ENCODE measurements around the gene GALNT18.

The GALNT18 gene

GRCh38 chr11:11500744-11501487 lies 120.9 kb downstream of the GALNT18 start:
- Mint-ChIP-seq H3K4me3 (no peak overlapping the region), H3K27me3 (peaks cover 4% of the 10 kb centered on the region), H3K36me3 (no peaks in the 10 kb centered on the region), H3K9me3 (ENCODE audit: low read depth) (no peaks in the 10 kb centered on the region), H3K4me1 (ENCODE audit: low read depth) (no peaks in the 10 kb centered on the region), H3K27ac (no peak overlapping the region)

GRCh38 chr11:11499300-11499699 lies 122.5 kb downstream of the GALNT18 start:
- no peak overlapping the region for H3K4me3 Mint-ChIP-seq
- no peaks in the 10 kb centered on the region for H3K36me3 Mint-ChIP-seq
- no peak overlapping the region for H3K27ac Mint-ChIP-seq
- no peaks in the 10 kb centered on the region for H3K27me3 Mint-ChIP-seq
- H3K4me1 Mint-ChIP-seq (ENCODE audit: low read depth) = no peaks in the 10 kb centered on the region
- H3K9me3 Mint-ChIP-seq (ENCODE audit: low read depth) = no peaks in the 10 kb centered on the region

DNA sequence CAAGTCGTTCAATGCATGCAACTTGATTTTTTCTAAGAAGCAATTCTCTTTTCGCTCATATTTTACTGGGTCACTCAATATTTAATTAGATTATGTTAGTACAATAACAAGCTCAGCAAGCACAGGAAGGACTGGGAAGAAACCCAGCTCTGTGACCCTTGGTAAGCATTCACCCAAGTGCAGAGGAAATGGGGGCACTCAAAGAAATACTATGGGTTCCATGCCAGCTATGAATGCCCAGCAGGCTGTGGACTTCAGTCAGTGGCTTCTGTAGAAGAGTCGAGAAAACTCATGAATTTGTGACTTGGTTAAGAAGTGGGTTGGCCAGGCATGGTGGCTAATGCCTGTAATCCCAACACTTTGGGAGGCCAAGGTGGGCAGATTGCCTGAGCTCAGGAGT lies 123.6 kb downstream of the GALNT18 start:
- no peak overlapping the region for H3K27ac Mint-ChIP-seq
- no peaks in the 10 kb centered on the region for H3K4me1 Mint-ChIP-seq (ENCODE audit: low read depth)
- no peaks in the 10 kb centered on the region for H3K9me3 Mint-ChIP-seq (ENCODE audit: low read depth)
- no peaks in the 10 kb centered on the region for H3K36me3 Mint-ChIP-seq
- no peaks in the 10 kb centered on the region for H3K27me3 Mint-ChIP-seq
- H3K4me3 Mint-ChIP-seq = no peak overlapping the region

DNA sequence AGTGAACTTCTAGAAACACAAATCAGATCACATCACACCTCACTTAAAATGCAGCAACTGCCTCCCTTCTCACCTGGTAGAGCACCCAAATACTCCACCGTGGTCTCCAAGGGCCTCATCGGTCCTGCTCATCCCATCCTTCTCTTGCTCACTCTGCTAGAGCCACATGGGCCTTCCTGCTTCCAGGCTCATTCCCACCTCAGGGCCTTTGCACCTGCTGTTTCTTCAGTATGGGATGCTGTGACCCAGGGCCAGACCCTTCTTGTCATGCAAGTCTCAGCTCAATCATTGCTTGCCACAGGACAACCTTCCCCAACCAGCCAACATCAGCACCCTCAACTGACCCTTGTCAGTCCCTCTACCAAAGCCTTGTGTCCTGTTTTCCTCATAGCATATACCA lies 124.9 kb downstream of the GALNT18 start:
- no peaks in the 10 kb centered on the region for H3K9me3 Mint-ChIP-seq (ENCODE audit: low read depth)
- no peak overlapping the region for H3K27ac Mint-ChIP-seq
- no peaks in the 10 kb centered on the region for H3K4me1 Mint-ChIP-seq (ENCODE audit: low read depth)
- H3K4me3 Mint-ChIP-seq = no peak overlapping the region
- H3K27me3 Mint-ChIP-seq = no peaks in the 10 kb centered on the region
- no peaks in the 10 kb centered on the region for H3K36me3 Mint-ChIP-seq

- Mint-ChIP-seq H3K36me3 (no peaks in the 10 kb centered on the region), H3K9me3 (ENCODE audit: low read depth) (no peaks in the 10 kb centered on the region), H3K4me1 (ENCODE audit: low read depth) (no peaks in the 10 kb centered on the region), H3K27me3 (no peaks in the 10 kb centered on the region), H3K27ac (no peak overlapping the region), H3K4me3 (no peak overlapping the region)
Observed at GRCh38 chr11:11494348-11494747, 127.5 kb downstream of the GALNT18 start.

DNA sequence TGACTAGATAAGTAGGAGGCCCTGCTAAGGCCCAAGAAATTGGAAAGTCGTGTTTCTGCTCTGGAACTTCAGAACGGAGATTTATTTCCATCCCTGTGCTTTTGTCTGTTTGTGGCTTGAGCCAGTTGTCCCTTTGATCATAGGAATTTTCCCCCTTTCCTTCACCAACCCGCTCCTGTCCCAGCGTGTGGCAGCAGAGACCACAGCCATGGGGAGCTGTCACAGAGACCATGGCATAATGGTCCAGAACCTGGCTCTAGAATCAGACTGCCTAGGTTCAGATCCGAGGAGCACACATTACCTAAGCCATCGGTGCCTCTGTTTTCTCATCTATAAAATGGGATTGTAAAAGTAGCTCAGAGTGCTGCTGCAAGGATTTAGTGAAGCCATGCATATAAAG lies 128.1 kb downstream of the GALNT18 start:
- no peaks in the 10 kb centered on the region for H3K9me3 Mint-ChIP-seq (ENCODE audit: low read depth)
- no peaks in the 10 kb centered on the region for H3K36me3 Mint-ChIP-seq
- no peak overlapping the region for H3K4me3 Mint-ChIP-seq
- no peak overlapping the region for H3K27ac Mint-ChIP-seq
- H3K4me1 Mint-ChIP-seq (ENCODE audit: low read depth) = no peaks in the 10 kb centered on the region
- H3K27me3 Mint-ChIP-seq = no peaks in the 10 kb centered on the region

DNA sequence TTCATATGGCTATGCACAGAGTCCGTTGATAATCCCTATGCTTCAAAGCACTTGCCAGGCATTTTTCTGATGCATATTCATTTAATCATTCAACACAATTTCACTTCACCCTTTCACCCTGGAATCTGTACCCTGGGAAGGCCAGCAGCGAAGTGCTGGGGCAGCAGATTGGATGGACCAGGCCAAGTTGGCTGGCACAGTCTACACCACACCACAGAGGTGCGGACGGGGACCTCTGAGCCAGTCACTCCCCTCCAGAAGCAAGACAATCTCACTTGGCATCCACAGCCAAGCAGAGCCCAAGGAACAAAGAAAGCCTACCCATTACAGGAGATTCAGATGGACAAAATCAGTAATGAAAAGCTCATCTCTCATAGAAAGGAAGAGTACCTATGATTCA lies 130.2 kb downstream of the GALNT18 start:
- Mint-ChIP-seq H3K27me3 (peaks cover 2% of the 10 kb centered on the region), H3K4me3 (no peak overlapping the region), H3K9me3 (ENCODE audit: low read depth) (no peaks in the 10 kb centered on the region), H3K4me1 (ENCODE audit: low read depth) (no peaks in the 10 kb centered on the region), H3K36me3 (no peaks in the 10 kb centered on the region), H3K27ac (no peak overlapping the region)

DNA sequence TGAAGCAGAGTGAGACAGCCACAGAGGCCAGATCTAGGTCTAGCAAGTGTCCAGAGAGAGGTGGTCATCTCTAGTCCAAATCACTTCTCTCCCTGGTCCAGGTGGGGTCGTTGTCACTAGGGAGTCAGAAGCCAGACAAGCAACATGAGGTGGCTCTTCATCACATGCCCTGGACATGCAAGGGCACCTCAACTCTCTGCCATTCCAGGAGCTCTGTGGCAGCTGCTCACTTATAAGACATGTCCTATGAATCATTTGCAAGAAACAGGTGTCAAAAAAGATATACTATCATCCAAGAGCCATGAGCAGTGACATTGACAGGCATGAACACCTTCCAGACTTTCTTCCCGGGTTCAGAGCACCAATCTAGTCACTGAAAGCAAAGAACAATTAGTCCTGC lies 130.8 kb downstream of the GALNT18 start:
- Mint-ChIP-seq H3K9me3 (ENCODE audit: low read depth) (no peaks in the 10 kb centered on the region), H3K27ac (no peak overlapping the region), H3K4me3 (no peak overlapping the region), H3K4me1 (ENCODE audit: low read depth) (no peaks in the 10 kb centered on the region), H3K36me3 (no peaks in the 10 kb centered on the region), H3K27me3 (peaks cover 2% of the 10 kb centered on the region)

- no peaks in the 10 kb centered on the region for H3K36me3 Mint-ChIP-seq
- H3K9me3 Mint-ChIP-seq (ENCODE audit: low read depth) = no peaks in the 10 kb centered on the region
- peaks cover 2% of the 10 kb centered on the region for H3K27me3 Mint-ChIP-seq
- H3K4me1 Mint-ChIP-seq (ENCODE audit: low read depth) = no peaks in the 10 kb centered on the region
- H3K4me3 Mint-ChIP-seq = no peak overlapping the region
- H3K27ac Mint-ChIP-seq = no peak overlapping the region
Observed at GRCh38 chr11:11486423-11486822, 135.4 kb downstream of the GALNT18 start.

GRCh38 chr11:11486002-11486401 lies 135.8 kb downstream of the GALNT18 start:
- H3K9me3 Mint-ChIP-seq (ENCODE audit: low read depth) = no peaks in the 10 kb centered on the region
- H3K27ac Mint-ChIP-seq = no peak overlapping the region

DNA sequence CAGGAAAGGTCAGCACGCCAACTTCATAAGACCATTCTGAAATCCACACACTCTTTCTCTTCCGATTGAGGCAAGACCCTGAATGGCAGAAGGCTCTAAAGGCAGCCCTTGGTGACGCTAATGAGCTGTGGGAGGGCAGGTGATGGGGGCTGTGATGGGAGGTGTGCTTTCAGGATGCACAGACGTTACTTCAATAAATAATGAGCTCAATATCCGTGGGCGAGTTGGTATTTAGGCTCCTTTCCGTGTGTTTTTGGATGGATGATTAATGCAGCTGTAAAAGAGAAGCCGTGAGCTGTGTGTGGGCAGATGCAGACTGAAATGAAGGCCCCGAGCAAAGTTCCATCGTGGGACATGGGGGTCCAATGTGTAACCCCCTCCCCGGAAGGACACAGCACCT lies 138.2 kb downstream of the GALNT18 start:
- Mint-ChIP-seq H3K4me3 (no peak overlapping the region), H3K27me3 (peaks cover 2% of the 10 kb centered on the region)

More at GRCh38 chr11:11486002-11486401, 135.8 kb downstream of the GALNT18 start:
- Mint-ChIP-seq H3K27me3 (peaks cover 2% of the 10 kb centered on the region), H3K36me3 (no peaks in the 10 kb centered on the region), H3K4me3 (no peak overlapping the region), H3K4me1 (ENCODE audit: low read depth) (no peaks in the 10 kb centered on the region)

GRCh38 chr11:11482730-11483129 lies 139.1 kb downstream of the GALNT18 start:
- peaks cover 2% of the 10 kb centered on the region for H3K27me3 Mint-ChIP-seq
- H3K9me3 Mint-ChIP-seq (ENCODE audit: low read depth) = no peaks in the 10 kb centered on the region
- no peaks in the 10 kb centered on the region for H3K36me3 Mint-ChIP-seq
- H3K4me3 Mint-ChIP-seq = no peak overlapping the region
- H3K4me1 Mint-ChIP-seq (ENCODE audit: low read depth) = no peaks in the 10 kb centered on the region
- H3K27ac Mint-ChIP-seq = no peak overlapping the region

More for the DNA sequence above, 138.2 kb downstream of the GALNT18 start:
- no peaks in the 10 kb centered on the region for H3K36me3 Mint-ChIP-seq
- H3K9me3 Mint-ChIP-seq (ENCODE audit: low read depth) = no peaks in the 10 kb centered on the region
- H3K4me1 Mint-ChIP-seq (ENCODE audit: low read depth) = no peaks in the 10 kb centered on the region
- H3K27ac Mint-ChIP-seq = no peak overlapping the region

- no peaks in the 10 kb centered on the region for H3K4me1 Mint-ChIP-seq (ENCODE audit: low read depth)
- no peak overlapping the region for H3K4me3 Mint-ChIP-seq
- H3K9me3 Mint-ChIP-seq (ENCODE audit: low read depth) = no peaks in the 10 kb centered on the region
- H3K36me3 Mint-ChIP-seq = no peaks in the 10 kb centered on the region
- no peaks in the 10 kb centered on the region for H3K27me3 Mint-ChIP-seq
- H3K27ac Mint-ChIP-seq = no peak overlapping the region
Observed at GRCh38 chr11:11481371-11481770, 140.4 kb downstream of the GALNT18 start.

DNA sequence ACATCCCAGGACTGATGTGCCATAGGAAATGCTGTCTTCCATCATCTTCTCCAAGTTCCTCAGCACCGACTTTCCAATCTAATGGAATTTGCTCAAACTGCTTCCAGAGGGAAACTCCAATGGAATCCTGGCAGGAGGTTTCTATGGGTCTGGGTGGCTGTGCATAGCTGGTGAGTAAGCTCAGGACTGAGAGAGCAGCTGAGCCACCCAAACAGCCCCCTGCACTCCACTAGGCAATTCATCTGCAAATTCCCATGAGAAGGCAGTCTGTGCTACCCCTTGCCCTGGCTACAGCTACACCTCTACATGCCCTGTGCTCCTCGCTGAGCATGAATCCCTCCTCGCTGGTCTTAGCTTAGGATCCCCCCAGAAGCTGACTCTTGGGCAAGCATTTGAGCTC lies 140.8 kb downstream of the GALNT18 start:
- Mint-ChIP-seq H3K27me3 (no peaks in the 10 kb centered on the region), H3K4me1 (ENCODE audit: low read depth) (no peaks in the 10 kb centered on the region), H3K9me3 (ENCODE audit: low read depth) (no peaks in the 10 kb centered on the region), H3K27ac (no peak overlapping the region), H3K4me3 (no peak overlapping the region), H3K36me3 (no peaks in the 10 kb centered on the region)

DNA sequence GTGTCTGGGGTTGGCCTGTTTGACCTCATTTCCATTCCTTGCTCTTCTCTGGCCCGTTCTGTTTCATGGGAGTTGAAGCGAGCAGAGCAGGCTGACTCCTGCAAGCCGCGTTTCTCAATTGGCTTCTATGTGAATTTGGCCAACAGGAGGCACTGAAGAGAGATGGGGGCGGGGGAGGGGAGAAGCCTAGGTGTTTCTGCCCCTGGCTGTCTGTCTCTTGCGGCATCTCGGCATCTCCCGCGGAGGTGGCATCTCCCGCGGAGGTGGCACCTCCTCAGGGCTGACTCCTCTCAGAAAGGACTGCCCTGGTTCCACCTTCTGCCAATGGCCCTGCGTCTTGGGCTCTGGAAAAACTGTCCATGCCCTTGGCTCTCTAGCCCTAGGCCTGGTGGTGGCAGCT lies 143.1 kb downstream of the GALNT18 start:
- H3K9me3 Mint-ChIP-seq (ENCODE audit: low read depth) = no peaks in the 10 kb centered on the region
- H3K27ac Mint-ChIP-seq = no peak overlapping the region
- H3K4me1 Mint-ChIP-seq (ENCODE audit: low read depth) = no peaks in the 10 kb centered on the region
- no peaks in the 10 kb centered on the region for H3K36me3 Mint-ChIP-seq
- peaks cover 3% of the 10 kb centered on the region for H3K27me3 Mint-ChIP-seq
- H3K4me3 Mint-ChIP-seq = no peak overlapping the region

GRCh38 chr11:11477695-11478420 lies 143.9 kb downstream of the GALNT18 start:
- Mint-ChIP-seq H3K9me3 (ENCODE audit: low read depth) (no peaks in the 10 kb centered on the region), H3K4me1 (ENCODE audit: low read depth) (no peaks in the 10 kb centered on the region), H3K4me3 (no peak overlapping the region), H3K27me3 (peaks cover 3% of the 10 kb centered on the region), H3K36me3 (no peaks in the 10 kb centered on the region), H3K27ac (no peak overlapping the region)
